ENCODE measurements around the gene POLR1A. TPM values are rescaled to one million over a fixed set of nuclear protein-coding genes. Genes with fewer than 3 reads are reported as not detected.

Gene POLR1A
- total RNA-seq, 1 experiment from 2014 or later, result 62.7 TPM

DNA sequence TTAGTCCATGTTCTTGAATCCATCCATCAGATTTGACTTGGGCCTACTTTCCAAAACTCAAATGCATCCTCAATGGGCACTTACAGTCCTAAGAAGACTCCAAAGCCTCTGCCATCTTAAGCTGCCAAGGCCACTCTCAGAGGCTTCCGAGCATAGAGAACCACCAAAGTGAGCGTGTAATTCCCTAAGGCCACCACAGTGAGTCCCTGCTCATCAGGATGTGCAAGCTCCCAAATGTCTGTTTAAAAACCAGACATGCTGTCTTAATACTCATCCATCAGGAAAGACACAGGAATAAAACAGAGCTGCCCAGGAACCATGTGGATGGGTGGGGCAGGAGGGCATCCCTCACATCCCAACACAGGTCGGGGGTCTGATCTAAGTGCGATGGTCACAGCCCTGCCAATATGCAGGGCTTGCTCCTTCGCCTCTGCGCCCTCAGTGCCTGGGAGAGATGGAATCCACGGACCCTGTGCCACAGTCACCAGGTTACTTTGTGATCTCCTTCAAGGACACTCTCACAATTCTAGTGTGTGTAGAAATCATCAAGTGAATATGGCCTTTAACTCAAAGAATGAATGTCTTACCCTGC lies 80.4 kb downstream of the POLR1A start:
- H4K8ac ChIP-seq (replicated peaks; ENCODE audit: insufficient read length, low read depth, low read length), result no peak overlapping the region
- H2AFZ ChIP-seq (ENCODE audit: low read length), result no peak overlapping the region
- Mint-ChIP-seq H3K36me3 (ENCODE audit: insufficient read depth in 1 of 3, low read depth in 3 of 3) (peaks cover 20 to 62% (median 53%) of the 10 kb centered on the region in 3 experiments; a peak in 6 of 7 replicates), H3K4me3 (no peak overlapping the region), H3K4me1 (no peaks in the 10 kb centered on the region), H3K9me3 (no peaks in the 10 kb centered on the region; a peak in 1 of 5 replicates), H3K27me3 (ENCODE audit: low read depth) (no peaks in the 10 kb centered on the region), H3K27ac (0 out of 7 replicates have a peak overlapping the region, but pooled peaks of 1 of the 3 experiments have one; percentile 34)
- H3K18ac ChIP-seq (ENCODE audit: insufficient read length, low read depth, low read length), result no peak overlapping the region
- H2BK12ac ChIP-seq (ENCODE audit: insufficient read length, low read depth, low read length), result no peak overlapping the region
- TF ChIP-seq, protein P1, sequence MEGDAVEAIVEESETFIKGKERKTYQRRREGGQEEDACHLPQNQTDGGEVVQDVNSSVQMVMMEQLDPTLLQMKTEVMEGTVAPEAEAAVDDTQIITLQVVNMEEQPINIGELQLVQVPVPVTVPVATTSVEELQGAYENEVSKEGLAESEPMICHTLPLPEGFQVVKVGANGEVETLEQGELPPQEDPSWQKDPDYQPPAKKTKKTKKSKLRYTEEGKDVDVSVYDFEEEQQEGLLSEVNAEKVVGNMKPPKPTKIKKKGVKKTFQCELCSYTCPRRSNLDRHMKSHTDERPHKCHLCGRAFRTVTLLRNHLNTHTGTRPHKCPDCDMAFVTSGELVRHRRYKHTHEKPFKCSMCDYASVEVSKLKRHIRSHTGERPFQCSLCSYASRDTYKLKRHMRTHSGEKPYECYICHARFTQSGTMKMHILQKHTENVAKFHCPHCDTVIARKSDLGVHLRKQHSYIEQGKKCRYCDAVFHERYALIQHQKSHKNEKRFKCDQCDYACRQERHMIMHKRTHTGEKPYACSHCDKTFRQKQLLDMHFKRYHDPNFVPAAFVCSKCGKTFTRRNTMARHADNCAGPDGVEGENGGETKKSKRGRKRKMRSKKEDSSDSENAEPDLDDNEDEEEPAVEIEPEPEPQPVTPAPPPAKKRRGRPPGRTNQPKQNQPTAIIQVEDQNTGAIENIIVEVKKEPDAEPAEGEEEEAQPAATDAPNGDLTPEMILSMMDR (conservative IDR thresholded peaks at IDR 0.05), result no peak; the same call in 1 of the 3 replicates
- no peak overlapping the region for H3K9ac ChIP-seq (ENCODE audit: extremely low read depth, insufficient read length, low read length)
- no peaks in the 10 kb centered on the region for H3K4me1 ChIP-seq (ENCODE audit: insufficient read depth, low read length)
- H3K79me2 ChIP-seq (ENCODE audit: insufficient read depth, low read length), result no peaks in the 10 kb centered on the region
- no peak overlapping the region for H4K91ac ChIP-seq (ENCODE audit: insufficient read length, low read depth, low read length)
- H3K4ac ChIP-seq (ENCODE audit: low read depth, low read length), result no peak overlapping the region
- H3K23me2 ChIP-seq (ENCODE audit: insufficient read length, low read depth, low read length, poor library complexity, severe bottlenecking), result no peaks in the 10 kb centered on the region
- no peak for DNase-seq
- no peak overlapping the region for H3K27ac ChIP-seq (ENCODE audit: insufficient read length, low read depth, low read length)
- no peak overlapping the region for H3T11ph ChIP-seq (ENCODE audit: low read length)
- H3K4me2 ChIP-seq (ENCODE audit: insufficient read depth, insufficient read length, low read length), result no peak overlapping the region
- H3K79me1 ChIP-seq (ENCODE audit: insufficient read depth, low read depth, low read length, poor library complexity, severe bottlenecking), result no peaks in the 10 kb centered on the region
- no peaks in the 10 kb centered on the region for H4K20me1 ChIP-seq (ENCODE audit: control insufficient read depth, insufficient read depth, insufficient read length)
- no peaks in the 10 kb centered on the region for H3K9me3 ChIP-seq (ENCODE audit: control insufficient read depth, low read depth, low read length)
- H2BK5ac ChIP-seq (ENCODE audit: insufficient read length, low read length), result no peak overlapping the region
- no peak overlapping the region for H2BK20ac ChIP-seq (ENCODE audit: low read depth, low read length, poor library complexity, severe bottlenecking)
- no peak overlapping the region for H3K23ac ChIP-seq (ENCODE audit: insufficient read length, low read depth, low read length)
- no peak overlapping the region for H3K56ac ChIP-seq (ENCODE audit: insufficient read length, low read depth, low read length)
- no peak overlapping the region for H2AK5ac ChIP-seq (ENCODE audit: insufficient read length, low read length)
- no CpG with 5 or more reads among the region's 7 CpGs for WGBS (ENCODE audit: extremely low coverage, insufficient read length, low lambda C conversion rate)
- no peak overlapping the region for H2BK15ac ChIP-seq (ENCODE audit: low read depth, low read length)
- no peak overlapping the region for H4K5ac ChIP-seq (ENCODE audit: insufficient read length, low read depth, low read length)
- H3K27me3 ChIP-seq (ENCODE audit: insufficient read depth, low read length), result no peaks in the 10 kb centered on the region
- no peak overlapping the region for H3K14ac ChIP-seq (ENCODE audit: insufficient read depth, low read length)
- H2BK120ac ChIP-seq (ENCODE audit: low read depth, low read length, poor library complexity, severe bottlenecking), result no peak overlapping the region
